ENCODE measurements around the gene URM1.

URM1 gene

DNA sequence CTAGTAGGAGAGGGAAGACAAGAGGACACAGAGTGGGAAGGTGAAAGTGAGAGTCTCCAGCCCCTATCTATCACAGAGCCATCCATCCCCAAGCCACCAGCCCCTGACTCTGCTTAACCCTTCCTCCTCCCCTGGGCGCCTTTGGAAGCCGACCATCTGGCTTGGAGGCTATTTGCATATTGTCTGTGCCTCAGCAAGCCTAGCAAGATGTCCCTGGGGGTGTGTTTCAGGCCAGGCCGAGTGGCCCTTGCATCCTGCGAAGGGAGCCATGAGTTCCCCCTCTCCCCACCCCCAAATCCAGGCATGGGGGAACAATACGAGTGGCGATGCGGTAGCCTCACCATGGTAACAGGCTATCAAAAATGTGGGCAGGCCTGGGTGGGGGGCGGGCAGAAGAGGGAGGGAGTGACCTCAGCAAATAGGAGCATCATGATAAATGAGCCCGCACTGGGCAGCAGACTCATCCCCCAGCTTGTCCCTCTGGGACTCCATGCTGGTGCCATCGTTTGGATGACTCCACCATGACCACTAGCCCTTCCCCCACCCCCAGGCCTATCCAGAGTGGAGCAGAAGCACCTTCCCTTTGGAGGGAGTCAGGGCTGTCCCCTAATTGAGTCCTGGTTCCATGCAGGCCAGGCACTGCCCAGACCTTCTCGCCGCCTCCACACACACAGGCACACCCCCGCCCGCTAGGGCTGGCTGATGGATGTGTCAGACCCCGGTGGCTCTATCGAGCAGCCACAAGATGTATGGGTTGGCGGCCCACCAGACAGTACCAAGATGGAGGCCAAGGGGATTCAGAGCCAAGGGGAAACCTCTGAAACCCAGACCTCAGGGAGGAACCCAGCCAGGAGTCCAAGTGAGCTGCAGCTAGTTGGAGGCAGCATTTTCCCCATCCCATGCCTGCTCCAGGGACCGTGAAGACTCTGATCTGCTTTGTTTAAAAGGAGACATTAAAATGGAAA is 14.6 kb downstream of the URM1 start:
- no peak for DNase-seq (ENCODE audit: low read depth)

DNA sequence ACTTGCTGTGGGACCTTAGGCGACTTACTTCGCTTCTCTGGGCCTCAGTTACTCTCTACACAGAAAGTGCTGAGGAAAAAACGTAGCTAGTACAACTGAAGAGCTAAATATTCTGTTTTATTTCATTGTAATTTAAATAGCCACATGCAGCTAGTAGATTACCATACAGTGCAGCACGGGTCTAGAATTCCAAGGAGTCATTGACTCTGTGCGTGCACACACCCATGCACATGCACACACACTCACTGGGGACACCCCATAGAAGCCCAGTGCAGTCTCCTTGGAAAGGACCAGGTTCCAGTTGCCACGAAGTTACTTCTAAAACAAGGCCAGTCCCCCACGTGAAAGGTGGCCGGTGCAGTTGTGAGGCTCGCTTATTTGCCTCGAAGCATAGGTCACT is 17.0 kb downstream of the URM1 start:
- DNase-seq (ENCODE audit: low read depth) = no peak

DNA sequence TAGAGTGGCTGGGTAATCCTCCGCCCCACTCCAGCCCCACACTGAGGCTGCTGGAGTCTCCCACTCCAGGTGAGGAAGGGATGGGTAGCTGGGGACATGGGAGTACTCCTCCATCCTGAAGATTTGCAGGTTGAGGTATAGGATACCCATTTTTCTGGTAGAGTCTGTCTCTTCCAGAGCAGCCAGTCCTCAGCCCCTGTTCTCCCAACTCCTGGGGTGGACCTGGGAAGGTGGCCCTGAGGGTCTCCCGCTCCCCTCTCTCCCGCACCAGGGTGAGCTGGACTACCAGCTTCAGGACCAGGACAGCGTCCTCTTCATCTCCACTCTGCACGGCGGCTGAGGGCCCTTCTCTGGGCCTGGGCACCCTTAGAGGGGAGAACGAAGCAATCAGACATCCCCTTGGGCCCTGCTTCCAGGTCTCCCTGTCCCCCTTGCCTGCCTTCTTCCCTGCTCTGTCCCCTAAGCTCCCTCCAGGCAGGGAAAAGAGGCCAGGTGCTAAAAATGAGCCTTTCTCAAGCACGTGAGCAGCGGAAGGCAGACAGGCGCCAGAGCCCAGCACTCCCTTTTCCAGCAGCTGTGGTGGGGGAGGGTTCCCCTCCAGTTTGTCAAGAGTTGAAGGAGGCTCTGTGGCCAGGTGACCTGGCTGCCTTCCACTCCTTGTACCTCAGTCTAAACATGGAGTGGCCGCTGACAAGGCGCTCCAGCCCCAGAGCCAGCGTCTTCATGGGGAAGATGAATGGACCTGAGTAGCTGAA is 18.4 kb downstream of the URM1 start:
- DNase-seq (ENCODE audit: low read depth) = no peak

DNA sequence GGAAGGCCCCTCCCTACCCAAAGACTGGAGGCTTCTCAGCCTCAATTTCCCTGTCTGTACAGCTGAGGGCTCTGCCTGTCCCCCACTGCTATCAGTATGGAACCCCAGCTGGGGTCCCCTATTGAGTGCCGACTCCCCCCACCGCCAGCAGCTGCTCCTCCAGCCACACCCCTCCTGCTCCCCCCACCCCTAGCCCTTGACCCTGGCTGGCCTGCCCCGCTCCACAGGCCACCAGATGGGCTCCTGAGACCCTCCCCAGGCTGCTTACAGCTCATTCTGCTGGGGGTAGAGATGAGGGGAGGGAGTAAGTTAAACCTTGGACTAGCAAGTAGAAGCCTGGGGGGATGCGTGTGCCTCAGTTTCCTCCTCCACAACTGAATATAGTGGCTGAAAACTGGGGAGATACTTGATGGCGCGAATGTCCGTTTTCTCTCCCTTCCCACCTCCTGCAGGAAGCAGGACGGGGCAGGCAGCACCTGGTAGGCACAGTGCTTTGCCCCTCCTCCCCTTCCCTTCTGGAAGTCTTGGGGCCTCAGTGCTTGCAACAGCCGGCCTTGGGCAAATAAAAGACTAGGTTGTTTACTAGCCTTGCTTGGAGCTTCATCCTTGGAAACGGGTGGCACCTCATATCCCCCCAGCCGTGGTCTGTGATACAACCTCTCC is 19.1 kb downstream of the URM1 start:
- DNase-seq (ENCODE audit: low read depth) = no peak

DNA sequence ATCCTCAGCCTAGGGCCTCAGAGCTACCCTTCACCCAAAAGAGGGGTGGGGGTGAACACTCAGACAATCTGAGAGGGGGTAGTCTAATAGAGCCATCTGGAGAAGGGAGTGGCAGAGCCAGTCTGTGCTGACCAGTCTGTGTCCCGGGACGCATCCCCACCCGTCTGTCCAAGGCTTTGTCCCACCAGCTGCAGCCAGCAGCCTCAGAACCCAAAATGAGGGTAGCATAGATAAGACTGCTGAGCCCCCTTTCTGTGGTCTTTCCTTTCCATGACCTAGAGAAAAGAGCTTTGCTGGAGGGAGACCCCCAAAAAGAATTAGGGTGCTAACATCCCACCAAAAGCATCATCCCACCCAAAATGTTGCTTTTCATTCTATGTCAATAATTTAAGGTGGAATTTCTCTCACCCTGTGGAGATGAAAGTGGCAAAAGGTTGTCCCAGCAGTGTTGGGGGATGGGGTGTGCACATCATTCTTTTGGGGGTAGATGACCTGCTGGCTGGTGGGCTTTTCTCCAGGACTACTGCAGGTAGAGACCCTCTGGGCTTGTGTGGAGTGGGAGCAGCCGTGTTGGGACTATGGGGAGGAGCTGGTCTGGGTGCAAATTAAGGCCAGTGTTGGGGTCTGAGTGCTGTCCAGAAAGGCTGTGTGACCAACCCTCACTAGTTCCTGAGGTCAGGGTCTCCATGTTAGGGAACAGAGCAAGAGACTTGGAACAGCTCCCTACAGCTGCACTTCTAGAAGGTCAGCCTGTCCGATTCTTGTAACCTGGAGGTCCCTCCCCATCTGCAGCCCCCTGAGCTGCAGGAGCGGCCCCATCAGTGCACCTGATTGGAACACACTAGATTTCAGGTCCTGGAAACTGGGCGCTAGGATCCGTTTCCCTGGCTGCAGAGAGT is 19.9 kb downstream of the URM1 start:
- no peak for DNase-seq (ENCODE audit: low read depth)

DNA sequence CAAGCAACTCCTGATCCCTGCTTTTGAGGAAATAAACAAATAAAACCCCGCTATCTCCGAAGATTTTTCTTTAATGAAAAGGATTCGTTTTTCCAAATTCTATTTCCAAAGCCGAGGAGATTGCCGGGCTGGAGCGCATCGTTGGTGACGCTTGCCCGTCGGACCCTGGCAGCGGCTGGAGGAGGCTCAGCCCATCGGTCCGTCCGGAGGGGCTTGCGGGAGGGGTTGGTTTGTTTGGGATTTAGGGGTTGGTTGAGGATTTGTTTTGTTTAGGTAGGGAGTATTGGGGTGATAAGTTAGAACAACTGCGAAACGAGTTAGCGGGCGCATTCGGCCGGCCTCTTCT is 20.8 kb downstream of the URM1 start:
- no peak for DNase-seq (ENCODE audit: low read depth)

DNA sequence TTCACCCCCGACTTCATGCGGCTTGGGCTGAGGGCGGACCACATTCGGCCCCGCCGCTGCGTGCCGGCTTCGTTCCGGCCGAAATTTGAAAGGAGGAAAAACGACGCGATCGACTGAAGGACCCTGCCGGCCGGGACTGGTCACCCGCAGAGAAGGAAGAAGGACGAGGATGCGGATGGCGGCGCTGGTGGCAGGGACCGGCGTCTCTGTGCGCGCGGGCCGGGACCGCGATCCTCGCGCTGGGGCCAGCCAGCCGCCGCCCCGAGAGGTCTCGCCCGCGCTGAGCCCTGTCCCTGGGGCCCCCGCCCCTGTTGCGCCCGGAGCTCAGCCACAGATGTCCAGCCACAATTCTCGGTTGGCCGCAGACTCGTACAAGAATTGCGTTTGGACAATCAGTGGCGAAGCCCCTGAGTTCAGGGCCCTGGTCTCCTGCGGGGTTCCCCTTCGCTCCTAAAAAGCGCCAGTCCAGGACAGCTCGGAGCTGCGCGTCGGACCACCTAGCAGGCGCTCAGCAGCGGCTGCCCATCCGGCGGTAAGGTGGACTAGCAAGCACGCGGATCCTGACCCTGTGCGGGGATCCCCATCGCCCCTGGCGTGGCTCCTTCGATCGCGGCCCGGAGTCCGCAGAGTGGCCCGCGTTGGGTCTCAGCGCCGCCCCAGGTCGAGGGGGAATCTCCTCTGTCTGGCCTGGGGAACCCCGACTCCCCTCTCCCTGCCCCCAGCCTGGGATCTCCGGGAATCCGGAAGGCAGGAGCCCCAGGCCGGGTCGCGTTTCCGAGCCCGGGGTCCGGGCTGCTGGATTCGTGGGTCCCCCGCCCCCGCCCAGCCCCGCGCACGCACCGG is 21.3 kb downstream of the URM1 start:
- DNase-seq (ENCODE audit: low read depth) = no peak

DNA sequence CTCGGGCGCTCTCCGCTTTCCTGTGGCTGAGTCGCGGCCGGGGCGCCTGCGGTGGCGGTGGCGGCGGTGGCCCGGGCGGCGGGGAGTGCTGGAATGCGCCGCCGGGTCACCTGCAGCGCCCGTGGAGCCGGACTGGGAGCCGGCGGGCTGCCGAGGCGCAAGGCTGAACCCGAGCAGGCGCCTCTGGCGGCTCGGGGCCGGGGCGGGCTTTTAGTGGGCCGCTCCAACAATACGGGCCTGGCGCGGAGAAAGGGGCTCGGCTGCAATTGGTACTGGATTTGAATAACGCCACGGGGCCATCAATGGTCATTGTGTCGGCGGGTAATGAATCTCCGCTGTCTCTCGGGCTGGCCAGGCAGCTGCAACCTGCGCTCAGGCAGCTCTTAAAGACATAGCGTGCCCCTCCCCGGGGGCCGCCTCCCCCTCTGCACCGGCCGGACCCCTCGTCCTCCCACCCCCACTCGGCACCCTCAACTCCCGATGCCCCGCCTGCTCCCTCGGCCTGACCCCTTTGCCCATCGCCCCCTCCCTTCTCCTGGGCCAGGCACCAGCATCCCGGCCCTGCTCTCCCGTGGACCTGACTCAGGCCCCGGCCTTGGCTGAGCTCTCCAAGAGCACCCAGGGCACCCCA is 22.1 kb downstream of the URM1 start:
- DNase-seq (ENCODE audit: low read depth) = no peak

DNA sequence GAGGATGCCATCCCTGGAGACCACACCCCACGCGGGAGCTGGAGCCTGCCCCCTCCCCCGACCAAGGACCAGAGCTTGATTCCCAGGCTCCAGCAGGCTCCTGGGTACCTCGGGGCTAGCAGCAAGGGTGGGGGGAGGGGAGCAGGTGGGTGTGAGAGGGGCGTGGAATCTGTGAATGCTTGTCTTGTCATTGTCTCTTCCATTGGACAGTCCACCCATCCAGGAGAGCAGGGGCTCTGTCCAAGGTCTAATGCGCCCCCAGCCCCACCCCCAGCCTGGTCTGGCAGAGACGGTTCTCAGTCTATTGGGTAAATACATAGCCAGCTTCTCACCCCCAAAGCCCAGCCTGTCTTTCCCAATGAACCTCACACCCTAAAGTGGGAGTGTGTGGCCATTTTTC is 22.8 kb downstream of the URM1 start:
- DNase-seq (ENCODE audit: low read depth) = no peak

DNA sequence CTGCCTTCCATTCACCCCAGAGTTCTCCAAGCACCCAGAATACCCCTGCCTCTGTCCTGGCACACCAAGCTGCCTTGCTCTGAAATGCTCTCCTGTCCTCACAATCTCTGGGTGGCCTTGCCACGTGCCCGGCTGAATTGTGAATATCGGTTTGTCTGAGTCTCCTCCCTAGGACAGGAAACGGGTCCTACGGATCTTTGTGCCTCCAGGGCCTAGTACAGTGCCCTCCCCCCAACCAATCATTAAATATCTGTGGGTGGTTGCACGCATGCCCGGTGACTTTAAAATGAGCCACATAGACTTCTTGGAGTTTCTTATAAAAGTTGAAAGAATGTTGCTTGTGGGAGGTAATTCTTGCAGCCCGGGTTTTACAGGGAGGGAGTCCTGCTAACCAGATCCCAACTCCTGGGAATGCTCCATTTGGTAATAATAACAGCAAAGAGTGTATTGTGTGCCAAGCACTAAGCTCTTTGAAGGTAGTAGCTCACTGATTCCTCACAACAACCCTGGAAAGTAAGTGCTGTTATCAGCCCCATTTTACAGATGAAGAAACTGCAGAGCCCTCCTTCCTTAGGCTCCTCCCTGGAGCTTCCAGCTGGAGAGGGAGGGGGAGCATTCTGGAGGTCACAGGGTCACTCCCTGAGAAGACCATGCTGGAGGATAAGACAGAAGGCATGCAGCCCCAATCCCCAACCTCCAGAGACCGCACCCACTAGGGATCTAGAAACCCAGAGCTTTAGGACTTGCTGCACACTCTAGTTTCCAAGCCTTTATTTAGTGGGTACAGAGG is 23.4 kb downstream of the URM1 start:
- DNase-seq (ENCODE audit: low read depth) = no peak

DNA sequence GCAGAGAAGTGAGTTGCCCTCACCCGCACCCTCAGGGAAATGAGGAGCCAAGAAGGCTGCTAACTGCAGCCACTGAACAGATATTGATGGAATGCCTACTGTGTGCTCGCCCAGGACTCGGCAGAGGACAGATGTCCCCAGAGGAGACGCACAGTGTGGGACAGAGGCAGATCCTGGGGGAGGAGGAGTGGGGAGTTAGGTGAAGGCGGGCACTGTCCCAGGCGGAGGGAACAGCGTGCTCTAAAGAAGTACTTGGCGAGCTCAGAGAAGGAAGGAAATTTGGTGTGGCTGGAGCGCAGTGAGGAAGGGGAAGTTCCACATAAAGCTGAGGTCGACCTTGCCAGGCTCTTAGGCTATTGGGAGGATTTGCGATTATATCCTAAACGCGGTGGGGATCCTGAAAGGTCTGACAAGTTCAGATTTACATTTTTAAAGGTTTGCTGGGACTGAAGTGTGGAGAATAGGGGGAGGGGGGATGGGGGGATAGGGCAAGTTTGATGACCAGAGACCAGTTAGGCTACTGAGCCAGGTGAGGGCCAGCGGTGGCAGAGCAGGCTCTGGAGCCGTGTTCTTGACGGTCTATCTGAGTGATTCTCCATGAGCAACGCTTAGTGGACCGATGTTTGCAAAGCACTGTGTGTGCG is 25.9 kb downstream of the URM1 start:
- no peak for DNase-seq (ENCODE audit: low read depth)

DNA sequence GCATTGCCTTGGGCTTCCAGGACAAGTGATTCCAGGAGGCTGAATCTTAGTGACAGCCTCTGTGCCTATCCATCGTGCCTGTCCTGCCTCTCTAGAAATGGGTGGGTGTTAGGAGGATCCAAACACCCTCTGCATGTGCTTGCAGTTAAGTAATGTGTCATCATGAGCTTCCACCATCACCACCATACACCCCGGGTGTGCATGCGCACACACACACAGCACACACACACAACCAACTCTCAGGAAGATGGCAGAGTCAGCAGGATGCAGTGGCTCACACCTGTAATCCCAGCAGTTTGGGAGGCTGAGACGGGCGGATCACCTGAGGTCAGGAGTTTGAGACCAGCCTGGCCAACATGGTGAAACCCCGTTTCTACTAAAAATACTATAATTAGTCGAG is 26.7 kb downstream of the URM1 start:
- DNase-seq (ENCODE audit: low read depth) = no peak

DNA sequence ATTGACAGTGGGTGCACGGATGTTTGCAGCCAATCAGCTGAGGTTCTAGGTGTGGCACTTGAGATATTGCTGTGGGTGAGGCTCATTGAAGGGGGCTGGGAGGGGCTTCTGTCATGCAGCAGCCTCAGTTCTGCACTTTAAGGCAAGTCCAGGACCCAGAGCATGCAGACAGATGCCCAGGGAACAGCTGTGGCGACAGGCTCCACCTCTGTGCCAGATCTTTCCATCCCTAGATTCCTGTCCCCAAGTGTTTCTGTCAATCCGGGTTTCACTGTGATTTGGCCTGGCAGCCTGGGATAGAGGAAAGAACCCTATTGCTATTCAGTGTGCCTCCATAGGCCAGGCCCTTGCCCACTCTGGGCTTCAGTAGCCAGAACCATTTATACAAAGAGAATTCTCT is 28.7 kb downstream of the URM1 start:
- DNase-seq (ENCODE audit: low read depth) = no peak

DNA sequence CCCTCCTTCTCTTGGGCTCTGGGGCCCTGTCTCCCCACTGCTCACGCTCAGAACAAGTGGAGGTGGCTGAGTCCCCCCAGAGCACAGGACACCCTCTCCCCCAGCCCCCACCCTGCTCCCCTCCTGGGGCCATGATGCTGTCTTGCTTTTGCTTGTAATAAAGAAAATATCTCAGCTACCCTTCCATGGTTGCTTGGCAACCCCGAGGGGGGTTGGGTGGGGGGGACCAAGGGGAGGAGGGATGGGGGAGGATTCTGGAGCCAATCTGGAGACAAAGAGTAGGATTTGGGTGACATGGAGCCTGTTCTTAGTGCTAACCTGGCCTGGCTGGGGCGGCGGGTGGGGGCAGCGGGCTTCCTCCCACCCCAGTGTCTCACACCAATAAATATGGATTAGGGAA is 33.4 kb downstream of the URM1 start:
- DNase-seq (ENCODE audit: low read depth) = no peak

DNA sequence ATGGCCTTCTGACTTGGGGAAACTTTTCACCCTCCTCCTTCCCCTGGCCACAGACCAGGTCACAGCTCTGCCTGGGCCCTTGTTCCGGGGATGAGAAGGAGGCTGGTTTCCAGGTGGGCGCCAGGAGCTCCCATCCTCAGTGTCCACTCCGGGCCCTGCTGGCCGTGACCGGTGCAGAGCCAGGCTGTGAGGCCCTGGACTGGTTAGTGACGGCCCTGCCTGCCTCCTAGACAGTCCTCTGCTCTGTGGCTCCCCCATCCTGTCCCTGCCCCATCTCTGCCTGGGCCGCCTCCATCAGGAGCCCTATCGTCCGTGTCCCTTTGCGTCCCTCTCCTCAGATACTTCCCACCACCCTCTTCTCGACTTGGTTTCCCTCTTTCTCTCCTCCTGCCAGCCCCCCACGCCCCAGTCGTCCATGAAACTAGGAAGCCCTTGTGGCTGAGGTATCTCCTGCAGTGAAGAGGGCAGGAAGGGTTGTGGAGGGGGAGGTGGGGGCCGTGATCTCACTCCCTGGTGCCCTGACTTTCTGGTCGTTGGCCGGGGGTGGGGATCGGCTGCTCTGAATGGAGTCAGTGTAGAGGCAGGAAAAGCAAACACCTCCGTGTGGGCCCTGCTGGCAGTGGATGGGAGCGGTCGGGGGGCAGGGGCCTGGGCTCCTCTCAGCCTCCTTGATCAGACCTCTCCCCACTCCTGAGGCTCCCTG is 34.1 kb downstream of the URM1 start:
- no peak for DNase-seq (ENCODE audit: low read depth)

DNA sequence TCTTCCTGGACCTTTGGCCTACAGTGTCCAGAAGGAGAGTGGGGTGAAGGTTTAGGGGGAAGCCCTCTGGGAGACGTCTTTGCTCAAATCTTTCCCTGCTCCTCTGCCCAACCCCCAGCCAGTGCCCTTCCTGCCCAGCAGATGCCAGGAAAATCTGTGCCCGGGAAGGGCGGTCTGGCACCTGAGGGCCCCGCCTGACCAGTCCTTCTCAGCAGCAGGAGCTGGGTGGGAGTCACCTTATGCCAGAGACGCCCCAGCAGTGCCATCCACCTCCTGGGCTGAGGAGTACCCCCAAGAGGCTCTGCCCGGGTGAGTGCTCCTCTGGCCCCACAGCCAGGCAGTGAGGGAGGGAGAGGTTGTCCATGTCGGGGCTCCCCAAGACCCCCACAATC is 34.6 kb downstream of the URM1 start:
- no peak for DNase-seq (ENCODE audit: low read depth)

DNA sequence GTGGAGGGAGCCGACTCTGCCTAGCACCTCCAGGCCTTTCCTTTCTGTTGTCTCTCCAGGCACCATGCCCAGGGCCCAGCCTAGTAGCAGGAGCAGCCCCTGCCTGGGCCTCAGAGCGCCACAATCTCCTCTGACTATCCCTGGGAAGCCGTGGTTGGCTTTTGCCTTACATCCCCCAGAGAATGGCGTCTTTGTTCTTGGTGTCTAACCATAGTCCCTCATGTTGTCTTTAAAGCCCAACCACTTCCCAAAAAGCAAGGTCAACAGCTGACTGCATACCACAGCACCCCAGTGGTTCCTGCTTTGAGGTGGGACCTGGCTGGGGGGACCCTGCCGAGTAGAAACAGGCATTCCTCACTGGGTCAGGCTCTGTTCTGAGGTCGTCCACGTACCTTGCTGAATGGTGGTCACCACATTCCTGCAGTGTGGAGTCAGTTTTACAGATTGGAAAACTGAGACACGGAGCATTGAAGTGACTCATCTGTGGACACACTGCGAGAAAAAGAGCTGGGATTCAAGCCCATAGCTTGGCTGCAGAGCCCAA is 35.7 kb downstream of the URM1 start:
- no peak for DNase-seq (ENCODE audit: low read depth)

DNA sequence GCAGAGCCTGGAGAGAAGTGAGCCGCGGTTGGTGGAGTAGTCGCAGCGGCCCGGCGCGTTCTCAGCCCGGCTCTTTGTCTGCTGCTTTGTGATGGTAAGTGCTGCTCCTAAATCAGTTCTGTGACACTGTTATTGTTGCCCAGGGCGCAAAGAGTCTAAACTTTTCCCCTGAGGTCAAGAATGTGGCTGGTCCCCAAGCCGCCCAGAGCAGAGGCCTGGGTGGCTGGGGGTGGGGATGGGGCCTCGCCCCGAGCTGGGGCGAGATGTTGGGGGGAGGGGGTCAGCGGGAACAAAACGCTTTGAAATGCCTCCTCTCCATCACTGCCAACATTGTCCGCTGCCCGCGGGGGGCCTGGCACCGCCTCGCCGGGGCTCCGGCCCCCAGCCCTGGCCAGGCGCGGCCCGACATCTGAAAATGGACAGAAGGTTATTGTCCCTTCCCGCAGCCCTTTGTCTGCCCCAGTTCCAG is 37.8 kb downstream of the URM1 start:
- DNase-seq (ENCODE audit: low read depth) = no peak
